T-helper 2 cell treated with Interferon-gamma antibody and Interleukin-4, amounts not matched to agents 5 μg/mL and 100 μg/mL, for 36 hours (primary cell): ENCODE data around the gene UFD1.
"Not testable (repeated sequence)": the region's sequence is repeated elsewhere in the genome, so short reads cannot be mapped to it uniquely, and the experiment has no call there.

Experiments used
- DNase-seq: peaks from one replicate; pipeline ENCODE4 v3.0.0; 2021; ENCODE audit warnings: low spot score
- H3K27ac Mint-ChIP-seq: one replicate; pipeline ENCODE4 v1.8.0; 2021; ENCODE audit warnings: mild to moderate bottlenecking, mixed read lengths
- H3K27me3 Mint-ChIP-seq: one replicate; pipeline ENCODE4 v1.8.0; 2021; ENCODE audit warnings: low read depth, mixed read lengths
- H3K36me3 Mint-ChIP-seq: one replicate; pipeline ENCODE4 v1.8.0; 2021; ENCODE audit warnings: low read depth, mixed read lengths
- H3K4me1 Mint-ChIP-seq: one replicate; pipeline ENCODE4 v1.8.0; 2021; ENCODE audit warnings: low read depth, mixed read lengths
- H3K4me3 Mint-ChIP-seq: one replicate; pipeline ENCODE4 v1.8.0; 2022; ENCODE audit warnings: mild to moderate bottlenecking, moderate library complexity, mixed read lengths
- H3K9me3 Mint-ChIP-seq: one replicate; pipeline ENCODE4 v1.8.0; 2021; ENCODE audit warnings: mixed read lengths

UFD1 gene

GRCh38 chr22:19448739-19449421, 30.1 kb downstream of the UFD1 start:
- Mint-ChIP-seq H3K27me3 (no peaks in the 10 kb centered on the region), H3K36me3 (peaks cover 37% of the 10 kb centered on the region), H3K9me3 (no peaks in the 10 kb centered on the region), H3K4me3 (peak overlapping the region; percentile 93), H3K27ac (peak overlapping the region; percentile 12), H3K4me1 (peaks cover 29% of the 10 kb centered on the region)
- DNase-seq = peak; percentile 51

DNA sequence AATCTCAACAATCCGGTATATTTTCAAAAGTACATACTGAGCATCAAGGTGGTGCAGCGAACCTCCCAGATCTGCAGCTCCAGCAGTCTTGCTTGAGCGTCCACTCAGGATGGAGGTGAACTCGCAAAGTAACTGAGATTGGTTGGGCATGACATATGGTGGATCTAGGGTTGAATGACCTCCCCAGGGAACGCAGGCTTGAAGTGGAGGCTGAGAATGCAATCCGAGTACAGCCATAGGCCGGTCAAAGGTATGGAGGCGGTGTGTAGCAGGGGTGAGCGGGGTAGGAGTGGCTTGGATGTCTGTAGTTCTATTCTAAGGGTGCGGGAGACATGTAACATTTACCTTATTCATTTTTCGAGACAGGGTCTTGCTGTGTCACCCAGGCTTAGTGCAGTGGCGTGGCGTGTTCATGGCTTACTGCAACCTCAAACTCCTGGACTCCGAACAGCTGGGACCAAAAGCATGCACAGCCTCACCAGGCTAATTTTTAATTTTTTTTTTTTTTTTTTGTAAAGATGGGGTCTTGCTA, 30.9 kb downstream of the UFD1 start:
- DNase-seq = peak; percentile 27
- Mint-ChIP-seq H3K36me3 (peaks cover 38% of the 10 kb centered on the region), H3K4me3 (peak overlapping the region; percentile 93), H3K27ac (peak overlapping the region; percentile 93), H3K4me1 (peaks cover 31% of the 10 kb centered on the region), H3K9me3 (no peaks in the 10 kb centered on the region), H3K27me3 (no peaks in the 10 kb centered on the region)

GRCh38 chr22:19447330-19448075, 31.5 kb downstream of the UFD1 start, which contains the start of gene C22orf39:
C22orf39 (minus strand) TSS chr22:19447711; CDS start chr22:19447688, 23 bp downstream.
- no peaks in the 10 kb centered on the region for H3K27me3 Mint-ChIP-seq
- H3K9me3 Mint-ChIP-seq = no peaks in the 10 kb centered on the region
- peaks cover 37% of the 10 kb centered on the region for H3K36me3 Mint-ChIP-seq
- H3K27ac Mint-ChIP-seq = peak within 1 kb of the TSS; percentile 93
- peak within 1 kb of the TSS; percentile 93 for H3K4me3 Mint-ChIP-seq
- H3K4me1 Mint-ChIP-seq = peaks cover 35% of the 10 kb centered on the region
- peak; percentile 85 for DNase-seq

- Mint-ChIP-seq H3K4me3 (peak overlapping the region; percentile 93), H3K36me3 (peaks cover 33% of the 10 kb centered on the region), H3K9me3 (no peaks in the 10 kb centered on the region), H3K4me1 (peaks cover 35% of the 10 kb centered on the region), H3K27ac (peak overlapping the region; percentile 87), H3K27me3 (no peaks in the 10 kb centered on the region)
- no peak for DNase-seq
Observed at GRCh38 chr22:19446603-19447329, 32.2 kb downstream of the UFD1 start.

GRCh38 chr22:19445279-19445982, 33.6 kb downstream of the UFD1 start:
- not testable (repeated sequence) for H3K9me3 Mint-ChIP-seq, H3K27me3 Mint-ChIP-seq, H3K27ac Mint-ChIP-seq, DNase-seq
- Mint-ChIP-seq H3K36me3 (peaks cover 26% of the 10 kb centered on the region), H3K4me1 (peaks cover 35% of the 10 kb centered on the region), H3K4me3 (peak overlapping the region; percentile 31)

DNA sequence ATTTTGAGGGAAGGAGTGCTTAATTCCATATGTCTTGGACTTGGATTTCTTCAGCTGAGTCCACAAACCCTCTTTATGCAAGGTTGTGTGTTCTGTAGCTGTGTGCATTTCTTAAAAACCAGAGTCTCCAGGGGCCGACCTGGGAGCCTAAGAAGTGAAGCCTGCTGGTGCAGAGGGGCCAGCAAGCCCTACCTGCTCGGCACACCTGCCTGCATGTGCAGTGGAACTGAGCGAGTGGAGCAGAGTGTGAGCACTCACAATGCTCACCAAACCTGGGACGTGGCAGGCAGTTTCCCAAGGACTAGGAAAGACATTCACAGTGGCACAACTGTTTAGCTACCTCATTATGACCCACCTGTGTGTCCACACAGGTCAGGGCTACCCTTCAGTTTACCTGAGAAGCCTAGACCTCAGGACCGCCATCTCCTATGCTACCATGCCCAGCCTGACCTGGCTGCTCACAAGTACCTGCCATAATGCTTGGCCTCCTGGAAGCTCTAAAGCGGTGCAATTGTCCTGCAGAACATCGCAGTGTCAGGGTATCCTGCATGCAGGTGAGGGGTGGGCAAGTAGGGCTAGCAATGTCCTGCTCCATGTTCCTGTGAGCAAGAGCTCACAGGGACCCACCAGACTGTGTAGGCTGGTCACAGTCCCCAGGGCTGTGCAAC, 35.3 kb downstream of the UFD1 start:
- Mint-ChIP-seq H3K4me1 (peaks cover 31% of the 10 kb centered on the region), H3K27ac (no peak overlapping the region), H3K36me3 (peaks cover 25% of the 10 kb centered on the region), H3K4me3 (no peak overlapping the region), H3K27me3 (no peaks in the 10 kb centered on the region), H3K9me3 (no peaks in the 10 kb centered on the region)
- no peak for DNase-seq

- no peak for DNase-seq
- no peak overlapping the region for H3K27ac Mint-ChIP-seq
- H3K36me3 Mint-ChIP-seq = peaks cover 25% of the 10 kb centered on the region
- H3K9me3 Mint-ChIP-seq = no peaks in the 10 kb centered on the region
- H3K4me3 Mint-ChIP-seq = no peak overlapping the region
- peaks cover 30% of the 10 kb centered on the region for H3K4me1 Mint-ChIP-seq
- no peaks in the 10 kb centered on the region for H3K27me3 Mint-ChIP-seq
Observed at GRCh38 chr22:19442166-19442565, 36.8 kb downstream of the UFD1 start.

DNA sequence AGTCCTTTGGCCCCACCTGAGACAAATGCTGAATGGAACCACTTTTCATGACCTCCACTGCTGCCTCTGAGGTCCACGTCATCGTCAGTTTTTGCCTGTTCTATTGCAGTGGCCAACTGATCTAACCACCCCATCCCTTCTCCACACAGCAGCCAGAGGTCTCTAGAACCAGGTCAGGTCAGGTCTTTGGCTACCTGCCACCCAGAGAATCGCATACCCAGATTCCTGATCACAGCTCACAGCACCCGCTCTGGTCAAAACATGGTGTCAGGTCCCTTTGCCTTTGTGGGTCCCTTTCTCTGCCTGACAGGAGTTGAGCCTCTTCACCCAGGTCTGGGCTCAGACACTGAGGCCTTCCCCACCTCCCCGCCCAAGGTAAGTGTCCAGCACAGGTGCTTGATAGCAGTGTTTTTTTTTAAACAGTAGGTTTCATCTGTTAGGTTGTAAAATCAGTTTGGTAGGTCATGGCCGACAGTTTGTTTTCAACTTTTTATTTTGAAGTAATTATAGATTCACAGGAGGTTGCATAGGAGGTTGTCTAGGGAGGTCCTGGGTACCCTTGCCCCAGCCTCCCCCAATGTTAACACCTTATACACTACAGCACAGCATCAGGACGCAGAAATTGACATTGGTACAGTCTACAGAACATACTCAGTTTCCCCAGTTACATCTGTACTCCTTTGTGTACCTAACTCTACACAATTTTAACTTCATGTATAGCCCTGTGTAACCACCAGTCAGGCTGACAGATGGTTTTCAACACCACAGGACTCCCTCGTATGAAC, 38.4 kb downstream of the UFD1 start:
- peaks cover 22% of the 10 kb centered on the region for H3K4me1 Mint-ChIP-seq
- no peaks in the 10 kb centered on the region for H3K27me3 Mint-ChIP-seq
- no peak for DNase-seq
- peaks cover 20% of the 10 kb centered on the region for H3K36me3 Mint-ChIP-seq
- H3K4me3 Mint-ChIP-seq = no peak overlapping the region
- no peak overlapping the region for H3K27ac Mint-ChIP-seq
- no peaks in the 10 kb centered on the region for H3K9me3 Mint-ChIP-seq

DNA sequence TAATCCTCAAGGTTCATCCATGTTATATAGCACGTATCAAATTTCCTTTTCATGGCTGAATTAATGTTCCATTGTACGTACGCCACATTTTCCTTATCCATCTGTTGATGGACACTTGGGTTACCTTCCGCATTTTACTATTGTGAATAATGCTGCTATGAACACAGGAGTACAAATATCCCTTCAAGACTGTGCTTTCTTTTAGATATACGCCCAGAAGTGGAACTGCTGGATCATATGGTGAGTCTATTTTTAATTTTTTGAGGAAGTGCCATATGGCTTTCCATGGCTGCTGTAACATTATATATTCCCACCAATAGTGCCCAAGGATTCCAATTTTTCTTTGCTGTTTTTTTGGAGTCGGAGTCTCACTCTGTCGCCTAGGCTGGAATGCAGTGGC, 40.7 kb downstream of the UFD1 start:
- H3K9me3 Mint-ChIP-seq = no peaks in the 10 kb centered on the region
- no peaks in the 10 kb centered on the region for H3K27me3 Mint-ChIP-seq
- H3K27ac Mint-ChIP-seq = no peak overlapping the region
- peaks cover 15% of the 10 kb centered on the region for H3K36me3 Mint-ChIP-seq
- H3K4me1 Mint-ChIP-seq = peaks cover 12% of the 10 kb centered on the region
- no peak overlapping the region for H3K4me3 Mint-ChIP-seq
- no peak for DNase-seq

DNA sequence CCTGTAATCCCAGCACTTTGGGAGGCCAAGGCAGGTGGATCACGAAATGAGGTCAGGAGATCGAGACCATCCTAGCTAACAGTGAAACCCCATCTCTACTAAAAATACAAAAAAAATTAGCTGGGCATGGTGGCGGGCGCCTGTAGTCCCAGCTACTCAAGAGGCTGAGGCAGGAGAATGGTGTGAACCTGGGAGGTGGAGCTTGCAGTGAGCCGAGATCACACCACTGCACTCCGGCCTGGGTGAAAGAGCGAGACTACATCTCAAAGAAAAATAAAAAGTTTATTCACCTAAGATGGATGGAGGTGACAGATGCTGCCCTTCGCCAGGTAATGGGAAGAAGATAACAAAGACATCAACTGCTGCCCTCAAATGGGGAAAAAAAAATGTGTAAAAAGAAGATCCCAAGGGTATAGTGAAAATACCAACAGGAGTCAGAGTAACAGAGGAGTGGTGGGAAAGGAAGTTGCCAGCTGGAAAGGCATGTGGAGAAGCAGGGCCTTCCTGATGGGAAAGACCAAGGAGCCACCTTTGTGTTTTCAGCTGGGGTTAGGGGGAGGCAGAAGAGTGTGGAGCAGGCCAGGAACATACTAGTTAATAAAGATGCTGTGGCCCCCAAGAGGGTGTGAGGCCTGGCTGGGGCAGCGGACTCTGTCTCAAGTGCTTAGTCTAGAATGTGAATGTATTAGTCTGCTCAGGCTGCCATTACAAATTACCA, 42.4 kb downstream of the UFD1 start:
- not testable (repeated sequence) for H3K9me3 Mint-ChIP-seq, DNase-seq, H3K4me1 Mint-ChIP-seq, H3K27me3 Mint-ChIP-seq, H3K4me3 Mint-ChIP-seq, H3K36me3 Mint-ChIP-seq
- H3K27ac Mint-ChIP-seq = peak overlapping the region; percentile 18

GRCh38 chr22:19434829-19435580, 44.0 kb downstream of the UFD1 start:
- Mint-ChIP-seq H3K36me3 (peaks cover 8% of the 10 kb centered on the region), H3K9me3 (no peaks in the 10 kb centered on the region), H3K4me1 (peaks cover 14% of the 10 kb centered on the region), H3K4me3 (no peak overlapping the region), H3K27me3 (no peaks in the 10 kb centered on the region), H3K27ac (peak overlapping the region; percentile 31)
- no peak for DNase-seq
